ENCODE results near the gene IL27RA. TPM values are rescaled to one million over a fixed set of nuclear protein-coding genes. Genes with fewer than 3 reads are reported as not detected.

The IL27RA gene
- total RNA-seq, 4 donors from 2014 or later, result 4.5 to 12.8 (median 6.3) TPM

DNA sequence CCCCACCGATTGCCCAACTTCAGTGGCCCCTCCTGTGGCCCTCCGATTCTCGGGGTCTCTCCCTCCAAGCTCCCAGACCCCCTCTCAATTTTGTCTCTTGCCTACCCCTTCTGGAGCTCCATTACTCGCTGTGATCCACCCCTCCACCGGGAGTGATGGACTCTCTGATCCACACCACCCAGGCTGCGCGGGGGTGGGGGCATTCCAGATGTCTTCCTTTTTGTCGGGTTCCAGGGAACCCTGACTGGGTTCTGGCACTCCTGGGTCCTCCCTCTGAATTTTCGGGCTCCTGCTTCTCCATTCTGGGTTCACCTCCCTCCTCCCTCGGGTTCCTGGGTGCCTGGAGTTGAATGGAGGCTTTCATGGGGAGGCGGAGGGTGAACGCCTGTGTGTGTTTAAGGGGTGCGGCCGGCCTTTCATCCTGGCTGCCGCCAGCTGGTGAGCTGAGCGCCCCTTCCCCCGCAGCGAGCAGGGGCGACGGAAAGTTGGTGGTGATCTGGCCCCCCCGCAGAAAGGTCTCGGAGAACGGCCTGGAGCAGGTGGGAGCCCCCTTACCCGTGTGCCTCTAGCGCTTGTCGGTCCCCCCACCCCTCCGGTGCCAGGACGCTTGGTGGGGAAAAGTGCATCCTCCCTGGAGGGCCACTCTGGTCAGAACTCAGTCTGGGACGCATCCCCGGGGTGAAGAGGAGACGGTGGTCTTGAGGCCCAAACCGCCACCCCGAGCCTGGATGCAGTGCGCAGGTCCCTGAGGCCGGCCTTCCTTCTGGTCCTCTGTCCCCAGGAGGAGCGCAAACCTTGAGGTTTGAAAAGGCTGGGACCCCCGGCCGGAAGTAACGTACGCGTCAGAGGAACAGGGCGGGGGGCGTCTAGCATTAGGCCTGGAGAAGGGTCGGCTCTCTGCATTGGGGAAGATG lies 42.6 kb downstream of the IL27RA start:
- TF ChIP-seq, protein P1, sequence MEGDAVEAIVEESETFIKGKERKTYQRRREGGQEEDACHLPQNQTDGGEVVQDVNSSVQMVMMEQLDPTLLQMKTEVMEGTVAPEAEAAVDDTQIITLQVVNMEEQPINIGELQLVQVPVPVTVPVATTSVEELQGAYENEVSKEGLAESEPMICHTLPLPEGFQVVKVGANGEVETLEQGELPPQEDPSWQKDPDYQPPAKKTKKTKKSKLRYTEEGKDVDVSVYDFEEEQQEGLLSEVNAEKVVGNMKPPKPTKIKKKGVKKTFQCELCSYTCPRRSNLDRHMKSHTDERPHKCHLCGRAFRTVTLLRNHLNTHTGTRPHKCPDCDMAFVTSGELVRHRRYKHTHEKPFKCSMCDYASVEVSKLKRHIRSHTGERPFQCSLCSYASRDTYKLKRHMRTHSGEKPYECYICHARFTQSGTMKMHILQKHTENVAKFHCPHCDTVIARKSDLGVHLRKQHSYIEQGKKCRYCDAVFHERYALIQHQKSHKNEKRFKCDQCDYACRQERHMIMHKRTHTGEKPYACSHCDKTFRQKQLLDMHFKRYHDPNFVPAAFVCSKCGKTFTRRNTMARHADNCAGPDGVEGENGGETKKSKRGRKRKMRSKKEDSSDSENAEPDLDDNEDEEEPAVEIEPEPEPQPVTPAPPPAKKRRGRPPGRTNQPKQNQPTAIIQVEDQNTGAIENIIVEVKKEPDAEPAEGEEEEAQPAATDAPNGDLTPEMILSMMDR (IDR thresholded peaks at IDR 0.05), result no peak
- peak; percentile 38 for ATAC-seq (ENCODE audit: low FRiP score)
- peak; percentile 51 for DNase-seq (ENCODE audit: low spot score)

DNA sequence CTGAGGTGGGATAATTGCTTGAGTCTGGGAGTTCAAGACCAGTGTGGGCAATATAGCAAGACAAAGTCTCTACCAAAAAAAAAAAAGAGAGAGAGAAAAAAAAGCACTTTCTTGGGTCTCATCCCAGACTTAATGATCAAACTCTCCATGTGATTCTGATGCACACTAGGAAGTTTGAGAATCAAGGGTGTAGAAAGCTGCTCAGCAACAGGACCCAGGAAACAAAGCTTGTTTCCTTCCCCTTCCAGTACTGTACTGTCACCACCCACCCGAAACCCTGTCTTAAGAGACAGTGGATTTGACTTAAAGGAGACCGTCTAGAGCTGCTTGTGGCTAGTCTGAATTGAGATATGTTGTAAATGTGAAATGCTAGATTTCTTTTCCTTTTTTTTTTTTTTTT lies 46.8 kb downstream of the IL27RA start:
- no peak for DNase-seq (ENCODE audit: low spot score)
- TF ChIP-seq, protein P1 (IDR thresholded peaks at IDR 0.05), result no peak
- no peak for ATAC-seq (ENCODE audit: low FRiP score)

DNA sequence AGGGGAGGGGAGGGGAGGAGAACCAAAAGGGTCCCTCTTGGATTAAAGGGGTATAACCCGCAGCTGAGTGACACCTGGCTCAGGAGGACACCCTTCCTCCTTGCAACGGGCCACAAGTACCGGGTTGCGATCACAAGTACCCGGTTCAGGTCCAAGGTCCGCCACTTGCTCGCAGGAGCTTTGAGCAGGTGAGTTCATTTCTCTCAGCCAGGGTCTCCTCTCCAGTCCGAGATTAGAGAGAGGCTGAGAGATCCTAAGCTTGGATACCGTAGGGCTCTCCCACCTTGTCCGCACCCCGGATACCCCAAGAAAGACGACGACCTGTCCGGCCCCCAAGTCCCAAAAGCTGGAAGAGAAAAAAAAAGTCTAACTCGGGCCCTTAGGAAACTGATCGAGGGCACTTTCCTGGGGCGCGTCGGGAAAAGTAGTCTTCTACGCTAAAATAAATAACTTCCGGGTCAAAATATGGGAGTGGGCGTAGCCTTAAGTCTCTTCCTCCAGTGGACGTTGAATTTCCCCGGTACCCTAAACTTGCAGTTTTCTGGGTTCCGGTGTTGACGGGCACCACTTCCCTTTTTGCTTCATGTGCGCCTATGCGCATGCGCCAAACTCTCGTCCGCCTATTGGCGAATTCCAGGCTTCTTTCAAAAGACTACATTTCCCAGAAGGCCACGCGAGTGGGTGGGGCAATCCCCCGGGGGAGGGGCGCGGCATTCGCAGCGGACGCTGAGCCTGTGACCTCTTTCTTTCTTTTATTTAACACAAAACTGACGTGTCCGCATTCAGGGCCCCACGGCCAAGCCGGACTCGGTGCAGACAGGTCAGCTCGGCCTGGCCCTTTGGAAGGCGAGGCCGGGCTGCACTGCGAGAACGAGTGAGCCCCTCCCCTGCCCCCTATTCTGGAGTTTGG lies 49.6 kb downstream of the IL27RA start:
- peak; percentile 97 for ATAC-seq (ENCODE audit: low FRiP score)
- TF ChIP-seq, protein P1 (IDR thresholded peaks at IDR 0.05), result no peak
- peak; percentile 94 for DNase-seq (ENCODE audit: low spot score)

DNA sequence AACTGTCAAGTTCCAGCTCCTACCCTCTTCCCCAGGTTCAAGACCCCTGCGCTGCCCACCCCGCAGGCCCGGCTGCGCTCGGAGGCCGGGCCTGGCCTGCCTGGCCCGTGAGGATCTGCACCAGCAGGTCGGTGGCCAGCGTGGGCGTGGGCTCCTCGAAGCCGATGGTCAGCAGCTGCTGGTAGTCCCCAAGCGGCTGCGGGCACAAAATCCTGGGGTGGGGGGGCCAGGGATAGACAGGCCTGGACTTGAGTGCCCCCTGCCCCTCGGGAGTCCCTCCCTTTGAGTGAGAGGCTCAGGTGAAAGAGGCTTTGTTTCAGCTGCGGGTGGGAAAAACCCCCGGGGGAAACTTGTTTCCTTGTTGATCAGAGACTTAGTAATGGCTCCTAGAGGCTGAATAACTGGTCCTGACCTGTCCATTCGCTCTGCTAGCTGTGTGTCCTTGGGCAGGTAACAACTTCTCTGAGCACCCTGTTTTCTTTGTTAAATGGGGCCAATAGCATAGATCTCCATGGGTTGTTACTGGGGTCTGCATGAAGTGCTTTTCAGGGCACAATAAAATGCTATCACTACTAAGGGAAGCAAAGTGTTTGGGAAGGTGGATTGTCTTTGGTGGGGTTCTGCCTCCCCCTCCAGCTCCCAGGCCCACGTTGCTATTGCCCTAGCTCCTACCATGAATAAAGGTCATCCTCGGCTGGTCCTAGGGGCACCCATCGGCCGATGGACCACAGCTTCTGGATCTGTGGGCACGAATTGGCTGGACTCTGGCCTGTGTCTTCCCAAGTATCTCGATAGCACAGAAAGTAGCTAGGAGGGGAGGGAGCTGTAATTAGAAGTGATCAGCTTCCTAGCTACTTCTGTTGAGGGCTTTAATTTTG lies 50.5 kb downstream of the IL27RA start:
- ATAC-seq (ENCODE audit: low FRiP score) (peak; percentile 40), DNase-seq (ENCODE audit: low spot score) (no peak)
- TF ChIP-seq, protein P1 (IDR thresholded peaks at IDR 0.05), result no peak

DNA sequence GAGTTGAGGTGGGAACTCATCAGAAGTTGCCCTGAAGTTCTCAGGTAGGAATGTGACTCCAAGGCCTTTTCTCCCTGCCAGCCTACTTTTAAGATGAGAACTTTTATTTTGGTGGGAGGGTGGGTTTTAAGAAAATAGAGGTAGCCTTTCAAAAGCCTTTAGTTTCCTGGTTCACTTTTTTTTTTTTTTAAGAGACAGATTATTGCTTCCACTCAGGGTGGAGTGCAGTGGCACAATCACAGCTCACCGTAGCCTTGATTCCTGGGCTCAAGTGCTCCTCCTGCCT lies 51.1 kb downstream of the IL27RA start:
- DNase-seq (ENCODE audit: low spot score) (no peak), ATAC-seq (ENCODE audit: low FRiP score) (no peak)
- TF ChIP-seq, protein P1 (IDR thresholded peaks at IDR 0.05), result no peak

DNA sequence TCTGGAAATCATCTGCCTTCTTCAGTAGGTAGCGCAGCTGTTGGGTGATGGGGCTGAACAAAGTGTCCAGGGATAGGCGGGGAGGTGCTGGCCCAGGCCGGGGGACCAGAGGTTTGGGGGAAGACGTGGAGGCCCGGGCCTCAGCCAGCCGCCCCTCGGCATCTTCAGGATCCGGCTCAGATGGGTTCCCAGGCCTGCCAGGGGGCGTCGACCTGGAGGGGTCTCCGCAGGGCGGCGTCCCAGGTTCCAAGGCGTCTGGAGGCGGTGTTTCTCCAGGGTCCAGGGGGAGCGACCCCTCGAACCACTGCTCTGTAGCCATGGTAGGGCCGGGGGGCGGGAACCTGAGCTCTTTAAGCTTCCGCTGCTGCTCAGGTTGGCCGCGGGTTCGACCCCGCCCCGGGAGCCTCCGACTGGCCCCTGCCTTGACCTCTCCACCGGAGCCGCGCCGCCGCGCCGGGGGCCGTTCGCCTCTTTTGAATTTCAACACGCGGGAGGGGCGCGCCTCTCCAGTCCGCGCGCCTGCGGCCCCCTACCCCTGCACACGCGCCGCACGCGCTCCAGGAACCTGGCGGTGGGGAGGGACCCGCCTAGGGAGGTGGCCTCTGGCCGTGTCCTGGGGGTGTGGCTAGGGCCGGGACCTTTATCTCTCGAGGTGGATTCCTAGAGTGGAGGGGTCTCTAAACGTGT lies 53.9 kb downstream of the IL27RA start, which contains the start of gene C19orf67:
Gene C19orf67, minus strand, starts transcription at position 475 of the 687 bp plus-strand sequence. Its CDS starts 156 bp downstream, at position 319.
- TF ChIP-seq, protein P1 (IDR thresholded peaks at IDR 0.05), result no peak
- DNase-seq (ENCODE audit: low spot score) (no peak), ATAC-seq (ENCODE audit: low FRiP score) (no peak)

Data from omental fat pad (tissue), 4 donors.